CD14-positive monocyte (primary cell): Measurements from ENCODE around the gene ABI3. TPM values are rescaled to one million over a fixed set of nuclear protein-coding genes. Genes with fewer than 3 reads are reported as not detected.

Experiments used
- DNase-seq, 3 donors: peaks; one replicate each; pipeline ENCODE4 v3.0.0-alpha.2; 2011 to 2022
- H2AFZ ChIP-seq: 2 replicates; pipeline ENCODE4 v1.6.0; 2012; ENCODE audit warnings: mild to moderate bottlenecking, low read depth, low read length, inconsistent platforms; ENCODE audit not compliant: insufficient read depth, poor library complexity, severe bottlenecking
- H3K27ac ChIP-seq, 2 donors: 1 replicate in 1 of 2; 2 replicates in 1 of 2; pipeline ENCODE4 v1.5.1; 2012 to 2013; ENCODE audit warnings: low read length in 2 of 2, control low read depth in 1 of 2, inconsistent platforms in 1 of 2, low read depth in 1 of 2, mild to moderate bottlenecking in 1 of 2
- H3K27me3 ChIP-seq, 2 donors: one replicate each; pipeline versions ENCODE4 v1.6.0 to v1.6.1; 2011 to 2013; ENCODE audit warnings: low read length in 2 of 2; ENCODE audit not compliant: control insufficient read depth in 2 of 2, insufficient read depth in 2 of 2
- H3K36me3 ChIP-seq, 2 donors: replicated peaks in 1 of 2; 1 replicate in 1 of 2; 2 replicates in 1 of 2; pipeline versions ENCODE4 v1.5.1 to v1.6.1; 2012 to 2013; ENCODE audit warnings: low read length in 2 of 2, control low read depth in 1 of 2, inconsistent platforms in 1 of 2, mild to moderate bottlenecking in 1 of 2; ENCODE audit not compliant: insufficient read depth in 2 of 2, control insufficient read depth in 1 of 2
- H3K4me1 ChIP-seq, 2 donors: 1 replicate in 1 of 2; 2 replicates in 1 of 2; pipeline versions ENCODE4 v1.5.1 to v1.6.1; 2012 to 2013; ENCODE audit warnings: low read length in 2 of 2, control low read depth in 1 of 2, inconsistent platforms in 1 of 2, mild to moderate bottlenecking in 1 of 2, moderate library complexity in 1 of 2; ENCODE audit not compliant: insufficient read depth in 2 of 2, control insufficient read depth in 1 of 2
- H3K4me2 ChIP-seq: replicated peaks from 2 replicates; pipeline ENCODE3; 2012; ENCODE audit warnings: low read length, moderate library complexity, mild to moderate bottlenecking; ENCODE audit not compliant: poor library complexity, severe bottlenecking; ENCODE audit errors: extremely low read depth
- H3K4me3 ChIP-seq, 3 experiments: fragments of 200-600 bp in 1 of 3; sonication (generic) in 1 of 3; replicated peaks in 1 of 3; 1 replicate in 2 of 3; 2 replicates in 1 of 3; pipeline ENCODE4 v1.5.1; 2011 to 2013; ENCODE audit warnings: low read length in 3 of 3, mild to moderate bottlenecking in 3 of 3, control low read depth in 2 of 3, low read depth in 2 of 3, inconsistent platforms in 1 of 3, moderate library complexity in 1 of 3
- H3K79me2 ChIP-seq: 2 replicates; pipeline ENCODE4 v1.6.0; 2012; ENCODE audit warnings: mild to moderate bottlenecking, control low read depth, inconsistent platforms, low read length, moderate library complexity; ENCODE audit not compliant: insufficient read depth
- H3K9ac ChIP-seq: 2 replicates; pipeline ENCODE4 v1.6.0; 2017; ENCODE audit warnings: low read length, mild to moderate bottlenecking; ENCODE audit not compliant: insufficient read depth, poor library complexity, severe bottlenecking
- H3K9me3 ChIP-seq, 2 donors: replicated peaks in 1 of 2; 1 replicate in 1 of 2; 2 replicates in 1 of 2; pipeline versions ENCODE4 v1.5.1 to v1.6.1; 2012 to 2013; ENCODE audit warnings: low read length in 2 of 2, control low read depth in 1 of 2; ENCODE audit not compliant: control insufficient read depth in 1 of 2, insufficient read depth in 1 of 2
- H4K20me1 ChIP-seq: 2 replicates; pipeline ENCODE4 v1.6.0; 2012; ENCODE audit warnings: mild to moderate bottlenecking, low read length, control low read depth, moderate library complexity; ENCODE audit not compliant: insufficient read depth
- H3K27ac Mint-ChIP-seq, 7 donors: one replicate each; pipeline ENCODE4 v1.8.0; 2020; ENCODE audit warnings: mild to moderate bottlenecking in 7 of 7, mixed read lengths in 7 of 7, moderate library complexity in 6 of 7, inconsistent platforms in 2 of 7
- H3K27me3 Mint-ChIP-seq, 3 donors: one replicate each; pipeline ENCODE4 v1.8.0; 2021 to 2022; ENCODE audit warnings: low read depth in 3 of 3, mild to moderate bottlenecking in 3 of 3, mixed read lengths in 3 of 3, moderate library complexity in 3 of 3, inconsistent platforms in 1 of 3
- H3K36me3 Mint-ChIP-seq, 2 donors: one replicate each; pipeline ENCODE4 v1.8.0; 2020; ENCODE audit warnings: mixed read lengths in 2 of 2, inconsistent platforms in 1 of 2, mild to moderate bottlenecking in 1 of 2
- H3K4me1 Mint-ChIP-seq: one replicate; pipeline ENCODE4 v1.8.0; 2020; ENCODE audit warnings: mild to moderate bottlenecking, mixed read lengths
- H3K4me3 Mint-ChIP-seq, 2 donors: one replicate each; pipeline ENCODE4 v1.8.0; 2020; ENCODE audit warnings: mild to moderate bottlenecking in 2 of 2, mixed read lengths in 2 of 2, moderate library complexity in 1 of 2
- H3K9me3 Mint-ChIP-seq, 7 donors: one replicate each; pipeline ENCODE4 v1.8.0; 2020 to 2022; ENCODE audit warnings: mixed read lengths in 7 of 7, mild to moderate bottlenecking in 6 of 7, moderate library complexity in 6 of 7, inconsistent platforms in 2 of 7
- CTCF ChIP-seq: fragments of 200-600 bp; IDR thresholded peaks from one replicate; pipeline ENCODE4 v1.8.0; 2022; ENCODE audit warnings: antibody characterized with exemption, mild to moderate bottlenecking
- WGBS: methylation state at CpG from one replicate; pipeline ENCODE4 v1.1.5; 2013; ENCODE audit warnings: missing lambda C conversion rate; ENCODE audit not compliant: insufficient coverage; 5-methylcytosine and 5-hydroxymethylcytosine counted together
- intact Hi-C, 2 donors: fragments of 100-400 bp; cut with micrococcal nuclease; formaldehyde crosslinking; loops; one replicate each; pipeline versions ENCODE4 v1.15.0 to v1.15.1; 2023
- polyA plus RNA-seq, 3 donors: library from polyadenylated mRNA; depleted of rRNA in 1 of 3; unstranded in 2 of 3; stranded (reverse) in 1 of 3; fragments of 300-500 nt in 2 of 3; fragments of >200 nt in 1 of 3; fragmentation: Illumina TruSeq in 2 of 3; gene quantifications; 1 replicate in 2 of 3; 2 replicates in 1 of 3; pipeline ENCODE4 v1.2.3, GENCODE V29; 2012 to 2021

The ABI3 gene
- polyA plus RNA-seq, 3 donors = 43.2 to 90.6 (median 73.2) TPM

DNA sequence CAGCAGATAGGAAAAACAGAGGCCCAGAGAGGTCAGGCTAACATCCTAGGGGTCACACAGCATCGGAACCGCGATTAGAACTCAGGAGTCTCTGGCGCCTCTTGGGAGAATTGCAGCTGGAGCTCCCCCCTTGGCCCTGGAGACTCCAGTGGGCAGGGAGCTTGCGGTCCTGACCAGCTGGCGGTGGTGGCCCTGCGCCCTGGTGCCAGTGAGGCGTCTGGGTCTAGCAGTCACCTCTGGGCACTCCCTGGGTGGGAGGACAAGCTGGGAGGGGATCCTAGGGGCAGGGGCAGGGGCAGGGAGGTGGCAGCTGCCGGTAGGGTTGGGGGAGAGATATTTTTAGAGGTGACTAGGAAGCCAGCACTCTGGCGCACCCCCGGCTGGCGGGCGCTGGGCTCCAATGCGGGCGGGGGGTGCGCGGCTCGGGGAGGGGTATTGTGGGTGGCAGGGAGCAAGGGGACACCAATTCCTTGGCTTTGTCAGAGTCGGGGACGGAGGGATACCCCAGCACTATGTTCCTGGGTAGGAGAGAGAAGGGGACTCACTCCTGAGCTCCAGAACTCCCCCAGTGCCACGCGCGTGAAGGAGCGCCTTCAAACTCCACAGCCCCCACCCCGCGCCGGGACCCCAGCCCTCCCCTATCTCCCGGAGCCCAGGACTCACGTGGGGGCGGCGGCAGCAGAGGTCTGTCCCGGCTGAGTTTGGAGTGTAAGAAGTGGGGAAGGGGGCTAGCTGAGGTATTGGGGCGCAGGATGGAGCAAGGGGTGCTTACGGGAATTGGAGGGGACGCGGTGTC is 19.5 kb downstream of the ABI3 start:
- Histone ChIP-seq H3K4me1 (peaks cover 25 to 47% of the 10 kb centered on the region in 2 donors), H2AFZ (peak overlapping the region; percentile 82), H3K27ac (peak overlapping the region in 1 of 2 donors; percentile 67), H3K4me2 (peak overlapping the region; percentile 91), H3K27me3 (peaks cover 20 to 49% of the 10 kb centered on the region in 2 donors), H3K79me2 (no peaks in the 10 kb centered on the region), H3K4me3 (peak overlapping the region; percentile 56 to 81 (median 61)), H4K20me1 (peaks cover 15% of the 10 kb centered on the region), H3K9ac (peak overlapping the region; percentile 38), H3K36me3 (no peaks in the 10 kb centered on the region), H3K9me3 (peaks cover 0 to 5% of the 10 kb centered on the region in 2 donors)
- H3K4me3 Mint-ChIP-seq = peak overlapping the region; percentile 76 to 92
- no peak for DNase-seq
- intact Hi-C loops = loop anchor here in 1 of 2 donors (5.0 kb wide), 1 partner anchor 62 kb away; no protein-coding TSS in a partner anchor
- peaks cover 41 to 66% (median 54%) of the 10 kb centered on the region in 3 donors for H3K27me3 Mint-ChIP-seq
- H3K4me1 Mint-ChIP-seq = peaks cover 40% of the 10 kb centered on the region
- H3K27ac Mint-ChIP-seq = peak overlapping the region in 3 of 7 donors; percentile 17 to 87 (median 72)
- H3K36me3 Mint-ChIP-seq = peaks cover 6 to 15% of the 10 kb centered on the region in 2 donors
- no peak for TF ChIP-seq CTCF
- peaks cover 0 to 9% (median 4%) of the 10 kb centered on the region in 7 donors for H3K9me3 Mint-ChIP-seq
- WGBS = 32% methylated on average over 11 of the region's 36 CpGs

DNA sequence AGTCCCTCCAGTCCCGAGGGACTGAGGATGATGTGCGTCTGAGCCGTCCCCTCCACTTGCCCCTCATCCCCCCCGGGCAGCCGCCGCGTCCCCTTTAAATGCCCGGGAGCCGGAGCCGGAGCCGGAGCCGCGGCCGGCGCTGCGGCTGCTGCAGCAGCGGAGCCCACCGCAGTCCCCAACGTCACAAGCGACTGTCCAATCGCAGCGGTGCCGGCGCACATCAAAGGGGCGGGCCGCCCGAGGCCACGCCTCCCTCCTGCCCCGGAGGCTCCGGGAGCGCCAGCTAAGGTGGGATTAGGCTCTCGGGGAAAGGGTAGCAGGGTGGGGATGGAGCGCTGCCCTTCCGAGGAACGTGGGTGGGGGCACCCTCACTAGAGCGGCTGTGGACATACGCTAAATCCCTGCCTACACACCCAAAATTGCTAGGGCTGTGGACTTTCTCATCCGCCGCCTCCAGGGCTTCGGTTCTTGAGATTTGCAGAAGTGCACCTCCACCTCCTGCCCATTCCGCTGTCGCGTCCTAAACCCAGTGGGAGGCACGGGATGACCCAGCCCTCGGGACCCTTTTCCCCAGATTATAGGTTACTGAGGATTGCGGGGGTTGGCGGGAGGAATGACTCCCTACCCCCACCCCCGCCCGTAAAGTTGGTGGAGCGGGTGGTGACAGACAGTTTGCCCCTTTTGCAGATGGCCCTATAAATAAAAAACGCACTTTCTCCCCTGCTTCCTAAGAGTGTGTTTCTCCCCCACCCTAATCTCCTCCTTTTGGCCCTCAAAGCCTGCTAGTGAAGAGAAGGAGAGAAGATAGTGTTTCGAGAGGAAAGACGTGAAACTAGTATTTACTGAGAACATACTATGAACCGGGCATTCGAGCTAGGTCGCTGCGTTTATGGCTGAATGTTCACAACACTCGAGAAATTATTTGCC is 20.4 kb downstream of the ABI3 start, which contains the start of gene PHOSPHO1:
Gene PHOSPHO1 (minus strand): TSS at position 152 of the 927 bp plus-strand sequence. CDS start 4,096 bp downstream, outside the sequence.
- H3K4me1 Mint-ChIP-seq = peaks cover 45% of the 10 kb centered on the region
- Histone ChIP-seq H3K4me2 (peak within 1 kb of the TSS; percentile 91), H3K79me2 (no peaks in the 10 kb centered on the region), H3K9ac (peak within 1 kb of the TSS; percentile 38), H3K27me3 (peaks cover 14 to 40% of the 10 kb centered on the region in 2 donors), H3K36me3 (no peaks in the 10 kb centered on the region), H3K4me1 (peaks cover 32 to 53% of the 10 kb centered on the region in 2 donors), H3K27ac (peak within 1 kb of the TSS in 1 of 2 donors; percentile 67), H3K4me3 (peak within 1 kb of the TSS; percentile 56 to 81 (median 61)), H3K9me3 (no peaks in the 10 kb centered on the region), H4K20me1 (peaks cover 7% of the 10 kb centered on the region), H2AFZ (peak within 1 kb of the TSS; percentile 82)
- H3K9me3 Mint-ChIP-seq = peaks cover 0 to 8% (median 2%) of the 10 kb centered on the region in 7 donors
- WGBS = 7% methylated on average over 37 of the region's 58 CpGs
- H3K36me3 Mint-ChIP-seq = peaks cover under 1 to 9% of the 10 kb centered on the region in 2 donors
- H3K27ac Mint-ChIP-seq = peak within 1 kb of the TSS in 6 of 7 donors; percentile 58 to 87 (median 71)
- H3K4me3 Mint-ChIP-seq = peak within 1 kb of the TSS; percentile 76 to 92
- intact Hi-C loops = no loop called here
- DNase-seq = peak; percentile 75 to 85 (median 76)
- peaks cover 32 to 57% (median 48%) of the 10 kb centered on the region in 3 donors for H3K27me3 Mint-ChIP-seq
- no peak for TF ChIP-seq CTCF
